Measurements from ENCODE around the gene CALR3. TPM values are rescaled to one million over a fixed set of nuclear protein-coding genes. Genes with fewer than 3 reads are reported as not detected.
"Not testable (repeated sequence)": the region's sequence is repeated elsewhere in the genome, so short reads cannot be mapped to it uniquely, and the experiment has no call there.

The CALR3 gene
- total and polyA plus RNA-seq, 2 of the 8 experiments (the other 6 are each of a cell fraction or from before 2014, with no cell fraction given) = 0.11 to 0.32 TPM

GRCh38 chr19:16544473-16545231, 48.7 kb upstream of the CALR3 start (continued):
- TF ChIP-seq RNF2 (IDR thresholded peaks at IDR 0.05; ENCODE audit: borderline replicate concordance, low read depth, low read length, missing control alignments, poor library complexity, severe bottlenecking) = no peak
- no peak for TF ChIP-seq EP300 (IDR thresholded peaks at IDR 0.05; ENCODE audit: borderline replicate concordance in 1 of 2, low read depth in 2 of 2, low read length in 2 of 2)
- no peak for TF ChIP-seq POU5F1 (IDR thresholded peaks at IDR 0.05; ENCODE audit: low read depth, low read length)
- TF ChIP-seq EGR1 (IDR thresholded peaks at IDR 0.05; ENCODE audit: borderline replicate concordance, low read depth, low read length) = no peak
- TF ChIP-seq BCL11A (IDR thresholded peaks at IDR 0.05; ENCODE audit: low read depth in 2 of 2, low read length in 2 of 2) = no peak
- no peak for TF ChIP-seq GABPA (IDR thresholded peaks at IDR 0.05; ENCODE audit: borderline replicate concordance, insufficient read depth, low read length)
- TF ChIP-seq TAF1 (IDR thresholded peaks at IDR 0.05; ENCODE audit: low read depth, low read length) = no peak
- TF ChIP-seq ASH2L (IDR thresholded peaks at IDR 0.05; ENCODE audit: low read length) = no peak

- not testable (repeated sequence) for H3K79me1 ChIP-seq (ENCODE audit: low read depth, low read length); H3K23me2 ChIP-seq (ENCODE audit: low read depth, low read length); H3K9ac ChIP-seq (replicated peaks in 1 of 4; ENCODE audit: extremely low read depth in 1 of 4, low read depth in 3 of 4, low read length in 3 of 4); H2BK120ac ChIP-seq (replicated peaks; ENCODE audit: low read depth, low read length); H2BK15ac ChIP-seq (ENCODE audit: low read length); H2BK5ac ChIP-seq (ENCODE audit: low read depth, low read length); H2BK20ac ChIP-seq (ENCODE audit: low read length); H4K8ac ChIP-seq (ENCODE audit: extremely low read depth, insufficient read depth, low read length); H3K4me1 ChIP-seq (replicated peaks in 1 of 4; ENCODE audit: control insufficient read depth in 3 of 4, insufficient read depth in 4 of 4, low read length in 3 of 4); DNase-seq (ENCODE audit: low read depth in 1 of 2, low spot score in 2 of 2); H2AFZ ChIP-seq (ENCODE audit: low read length); H3K56ac ChIP-seq (replicated peaks; ENCODE audit: insufficient read length, low read depth, low read length); H3K9me3 ChIP-seq (ENCODE audit: insufficient read depth in 2 of 2, low read depth in 1 of 2, low read length in 1 of 2); H2AK5ac ChIP-seq (ENCODE audit: low read depth, low read length); H2BK12ac ChIP-seq (ENCODE audit: low read depth, low read length); H3K27me3 ChIP-seq (replicated peaks in 1 of 4; ENCODE audit: control insufficient read depth in 3 of 4, extremely low read depth in 1 of 4, insufficient read depth in 3 of 4, low read length in 3 of 4); H4K91ac ChIP-seq (replicated peaks; ENCODE audit: insufficient read length, low read length); H3K27ac ChIP-seq (ENCODE audit: low read depth, low read length); H3K14ac ChIP-seq (ENCODE audit: insufficient read length); H3K4ac ChIP-seq (replicated peaks; ENCODE audit: insufficient read length, low read depth, low read length); FAIRE-seq; H3K23ac ChIP-seq (ENCODE audit: insufficient read length); H4K5ac ChIP-seq (ENCODE audit: insufficient read length, low read depth, low read length); H3K18ac ChIP-seq (ENCODE audit: extremely low read depth, low read length)
- peak overlapping the region in 2 of 4 experiments; percentile 86 to 99; a peak in 3 of 8 replicates for H3K4me3 ChIP-seq (ENCODE audit: extremely low read depth in 1 of 4, insufficient read depth in 2 of 4, low read depth in 3 of 4, low read length in 4 of 4)
- peaks cover 26 to 45% of the 10 kb centered on the region in 2 experiments for H3K79me2 ChIP-seq (ENCODE audit: control insufficient read depth in 1 of 2, insufficient read depth in 2 of 2, low read length in 2 of 2)
- peaks cover 0 to 11% (median 2%) of the 10 kb centered on the region in 4 experiments; a peak in 2 of 8 replicates for H3K36me3 ChIP-seq (ENCODE audit: control insufficient read depth in 2 of 4, insufficient read depth in 4 of 4, low read length in 3 of 4)
- H4K20me1 ChIP-seq (replicated peaks in 1 of 2; ENCODE audit: control insufficient read depth in 1 of 2, insufficient read depth in 2 of 2, low read length in 2 of 2) = peaks cover 4 to 13% of the 10 kb centered on the region in 2 experiments
- POLR2A ChIA-PET (ENCODE audit: partially characterized antibody) = interaction anchor here (1.0 to 1.1 kb wide), 2 partner anchors 27 to 33 kb away, joined by 3 to 4 read pairs; no protein-coding TSS in a partner anchor
- 82% methylated on average over 6 of the region's 6 CpGs; no CpG with 5 or more reads in 1 of the 2 experiments for WGBS, 2 experiments (ENCODE audit: extremely low coverage in 1 of 2, insufficient coverage in 1 of 2, insufficient read length in 1 of 2, insufficient replicate concordance in 2 of 2, low coverage in 1 of 2, low lambda C conversion rate in 2 of 2, missing lambda C conversion rate in 1 of 2)
- CTCF ChIA-PET (ENCODE audit: partially characterized antibody) = interaction anchor here (0.6 kb wide), 1 partner anchor 94 kb away, joined by 3 read pairs; no protein-coding TSS in a partner anchor
- H3K4me2 ChIP-seq (ENCODE audit: insufficient read depth in 1 of 2, low read depth in 2 of 2, low read length in 2 of 2) = peak overlapping the region; percentile 66 to 78; a peak in 3 of 4 replicates
These were observed 47.8 kb upstream of the CALR3 start for GRCh38 chr19:16543734-16544133.

All from H1 (cell line).